HCT116 (cell line): Measurements from ENCODE around the gene LRRTM4. TPM values are rescaled to one million over a fixed set of nuclear protein-coding genes. Genes with fewer than 3 reads are reported as not detected.

Experiments used
- ATAC-seq: fragments of 200-7000 bp; cut with Tn5 transposase; 2 replicates; pipeline ENCODE4 v1.9.1; 2020; ENCODE audit warnings: mild to moderate bottlenecking, moderate library complexity
- BruUV-seq: library from RNA; stranded (reverse); fragments of 400-500 nt; replicated peaks from 2 replicates; lab custom pipeline; 2021; lab: Mats Ljungman, UMichigan
- CTCF ChIA-PET: fragments of 300-600 bp; sonication (Branson Sonifier 250); formaldehyde crosslinking; loops from one replicate; lab custom pipeline; 2021; ENCODE audit warnings: antibody characterized with exemption; lab: Charles Lee
- POLR2A ChIA-PET: fragments of 300-600, 350-600 bp; sonication (Branson Sonifier 250); formaldehyde crosslinking; loops from one replicate; lab custom pipeline; 2021; ENCODE audit warnings: antibody characterized with exemption; lab: Charles Lee
- RAD21 ChIA-PET, 2 experiments: fragments of 300-600 bp; sonication (Branson Sonifier 250); formaldehyde crosslinking; loops; one replicate each; lab custom pipeline; 2023; ENCODE audit warnings: low total read pairs in 2 of 2; ENCODE audit not compliant: uncharacterized antibody in 2 of 2, unreplicated experiment in 2 of 2, low non-redundant PET in 1 of 2; lab: Charles Lee
- DNase-seq: peaks from one replicate; pipeline ENCODE4 v3.0.0-alpha.2; 2010; ENCODE audit warnings: low read depth, low spot score
- H2AFZ ChIP-seq: fragments of 200-600 bp; shearing (Covaris generic), sonication (generic); 2 replicates; pipeline ENCODE4 v1.6.1; 2017; ENCODE audit warnings: low read depth, mixed run types, mixed read lengths, antibody characterized with exemption, low read length; ENCODE audit not compliant: poor library complexity, severe bottlenecking
- H3K27ac ChIP-seq: 2 replicates; pipeline ENCODE4 v1.5.1; 2012; ENCODE audit warnings: low read depth, low read length
- H3K27me3 ChIP-seq: fragments of 200-600 bp; sonication (generic); 2 replicates; pipeline ENCODE4 v1.6.1; 2016; ENCODE audit warnings: mixed run types, low read length, mixed read lengths; ENCODE audit not compliant: insufficient read depth
- H3K36me3 ChIP-seq, 2 experiments: fragments of 200-500 bp in 1 of 2; fragments of 200-600 bp in 1 of 2; sonication (Bioruptor generic) in 1 of 2; sonication (generic) in 1 of 2; 2 replicates each; pipeline versions ENCODE4 v1.5.1 to v1.6.1; 2014 to 2016; ENCODE audit warnings: low read length in 2 of 2, inconsistent platforms in 1 of 2, mixed read lengths in 1 of 2, mixed run types in 1 of 2; ENCODE audit not compliant: insufficient read depth in 2 of 2, control insufficient read depth in 1 of 2
- H3K4me1 ChIP-seq, 2 experiments: fragments of 200-600 bp in 1 of 2; sonication (generic) in 1 of 2; 2 replicates each; pipeline versions ENCODE4 v1.5.1 to v1.6.1; 2012 to 2017; ENCODE audit warnings: low read length in 2 of 2, inconsistent platforms in 1 of 2, mild to moderate bottlenecking in 1 of 2, mixed read lengths in 1 of 2, mixed run types in 1 of 2, moderate library complexity in 1 of 2; ENCODE audit not compliant: insufficient read depth in 2 of 2, control insufficient read depth in 1 of 2
- H3K4me2 ChIP-seq: fragments of 200-600 bp; sonication (generic); 2 replicates; pipeline ENCODE4 v1.6.1; 2017; ENCODE audit warnings: mixed run types, low read length, mixed read lengths
- H3K4me3 ChIP-seq, 2 experiments: fragments of 200-600 bp in 1 of 2; sonication (generic) in 1 of 2; replicated peaks in 1 of 2; 2 replicates each; pipeline ENCODE4 v1.5.1; 2011 to 2016; ENCODE audit warnings: low read length in 2 of 2, control low read depth in 1 of 2, low read depth in 1 of 2, mild to moderate bottlenecking in 1 of 2, mixed read lengths in 1 of 2, mixed run types in 1 of 2
- H3K79me2 ChIP-seq: fragments of 200-600 bp; sonication (generic); 2 replicates; pipeline ENCODE4 v1.6.1; 2017; ENCODE audit warnings: mild to moderate bottlenecking, mixed run types, low read length, moderate library complexity, mixed read lengths; ENCODE audit not compliant: insufficient read depth
- H3K9ac ChIP-seq: fragments of 200-600 bp; sonication (generic); 2 replicates; pipeline ENCODE4 v1.6.1; 2016; ENCODE audit warnings: low read length, mixed read lengths
- H3K9me2 ChIP-seq: fragments of 200-600 bp; sonication (generic), shearing (Covaris generic); 2 replicates; pipeline ENCODE4 v1.6.1; 2017; ENCODE audit warnings: mixed run types, mild to moderate bottlenecking, moderate library complexity; ENCODE audit not compliant: insufficient read depth
- H3K9me3 ChIP-seq, 2 experiments: fragments of 200-500 bp in 1 of 2; fragments of 200-600 bp in 1 of 2; sonication (Bioruptor generic) in 1 of 2; sonication (generic) in 1 of 2; 2 replicates each; pipeline ENCODE4 v1.6.1; 2014 to 2017; ENCODE audit warnings: low read length in 2 of 2, mixed read lengths in 2 of 2, inconsistent platforms in 1 of 2, low read depth in 1 of 2, mild to moderate bottlenecking in 1 of 2, mixed run types in 1 of 2, moderate library complexity in 1 of 2; ENCODE audit not compliant: control insufficient read depth in 1 of 2, insufficient read depth in 1 of 2
- H4K20me1 ChIP-seq: fragments of 200-600 bp; sonication (generic), shearing (Covaris generic); 2 replicates; pipeline ENCODE4 v1.6.1; 2017; ENCODE audit warnings: mixed run types, mild to moderate bottlenecking, moderate library complexity; ENCODE audit not compliant: insufficient read depth
- FOSL1 ChIP-seq: IDR thresholded peaks from 2 replicates; pipeline ENCODE4 v1.6.1; 2012; ENCODE audit warnings: low read depth
- JUND ChIP-seq: IDR thresholded peaks from 2 replicates; pipeline ENCODE4 v1.6.1; 2012
- POLR2AphosphoS5 ChIP-seq: IDR thresholded peaks from 2 replicates; pipeline ENCODE4 v1.6.1; 2011; ENCODE audit warnings: mild to moderate bottlenecking, low read depth, low read length, moderate library complexity
- RAD21 ChIP-seq: IDR thresholded peaks from 2 replicates; pipeline ENCODE4 v1.6.1; 2012; ENCODE audit warnings: low read depth, mild to moderate bottlenecking
- SIN3A ChIP-seq: IDR thresholded peaks from 2 replicates; pipeline ENCODE4 v1.6.1; 2012; ENCODE audit warnings: low read depth
- YY1 ChIP-seq: IDR thresholded peaks from 2 replicates; pipeline ENCODE4 v1.6.1; 2011; ENCODE audit warnings: low read length, low read depth, moderate library complexity, mild to moderate bottlenecking; ENCODE audit not compliant: insufficient replicate concordance; ENCODE audit errors: extremely low read depth
- intact Hi-C: fragments of 100-400 bp; cut with micrococcal nuclease; formaldehyde crosslinking; loops from 2 replicates; pipeline ENCODE4 v1.10.0; 2022
- total RNA-seq: library from RNA; stranded (reverse); gene quantifications from one replicate; pipeline ENCODE4 v1.2.1, GENCODE V29; 2021; ENCODE audit not compliant: unreplicated experiment
- TF ChIP-seq, protein P1 (sequence below), 3 experiments: fragments of 200-600 bp in 1 of 3; sonication (generic) in 1 of 3; IDR thresholded peaks in 2 of 3; conservative IDR thresholded peaks in 1 of 3; 2 replicates each; pipeline ENCODE4 v1.5.1; 2012 to 2017; ENCODE audit warnings: low read depth in 2 of 3, low read length in 2 of 3, antibody characterized with exemption in 1 of 3, borderline replicate concordance in 1 of 3, control low read depth in 1 of 3, mild to moderate bottlenecking in 1 of 3, mixed read lengths in 1 of 3, mixed run types in 1 of 3, moderate library complexity in 1 of 3; ENCODE audit not compliant: insufficient read depth in 1 of 3
- TF ChIP-seq, protein P2 (sequence below): IDR thresholded peaks from 2 replicates; pipeline ENCODE4 v1.6.1; 2012
- TF ChIP-seq, protein P3 (sequence below): IDR thresholded peaks from 2 replicates; pipeline ENCODE4 v1.6.1; 2012; ENCODE audit warnings: low read depth

Gene LRRTM4
- total RNA-seq, 1 experiment from 2014 or later: 0.25 TPM

DNA sequence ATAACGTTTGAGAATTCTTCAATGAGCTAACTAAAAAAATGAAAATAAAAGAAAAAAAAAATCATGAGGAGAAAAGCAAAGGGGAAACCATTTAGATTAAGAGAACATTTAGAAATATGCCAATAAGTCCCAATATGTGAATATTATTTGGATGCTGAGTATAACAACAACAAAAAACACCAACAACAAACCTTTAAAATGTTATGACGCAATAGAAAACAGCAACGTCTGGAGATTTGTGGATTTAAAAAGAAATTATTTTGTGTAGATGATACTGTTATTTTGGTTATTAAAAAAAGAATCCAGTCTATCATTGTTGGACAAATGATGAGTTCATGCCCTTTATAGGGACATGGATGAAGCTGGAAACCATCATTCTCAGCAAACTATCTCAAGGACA lies 417.2 kb downstream of the LRRTM4 start:
- no peak for ATAC-seq
- Histone ChIP-seq H3K79me2 (no peaks in the 10 kb centered on the region), H3K9me3 (peaks cover 3 to 12% of the 10 kb centered on the region in 2 experiments; a peak in 2 of 4 replicates), H3K9me2 (no peaks in the 10 kb centered on the region), H3K36me3 (no peaks in the 10 kb centered on the region), H3K27ac (no peak overlapping the region), H3K4me2 (no peak overlapping the region)
- no peak for DNase-seq
- BruUV-seq: no TSS peak
- intact Hi-C loops: no loop called here
- no peak for TF ChIP-seq JUND
- TF ChIP-seq, protein P1, sequence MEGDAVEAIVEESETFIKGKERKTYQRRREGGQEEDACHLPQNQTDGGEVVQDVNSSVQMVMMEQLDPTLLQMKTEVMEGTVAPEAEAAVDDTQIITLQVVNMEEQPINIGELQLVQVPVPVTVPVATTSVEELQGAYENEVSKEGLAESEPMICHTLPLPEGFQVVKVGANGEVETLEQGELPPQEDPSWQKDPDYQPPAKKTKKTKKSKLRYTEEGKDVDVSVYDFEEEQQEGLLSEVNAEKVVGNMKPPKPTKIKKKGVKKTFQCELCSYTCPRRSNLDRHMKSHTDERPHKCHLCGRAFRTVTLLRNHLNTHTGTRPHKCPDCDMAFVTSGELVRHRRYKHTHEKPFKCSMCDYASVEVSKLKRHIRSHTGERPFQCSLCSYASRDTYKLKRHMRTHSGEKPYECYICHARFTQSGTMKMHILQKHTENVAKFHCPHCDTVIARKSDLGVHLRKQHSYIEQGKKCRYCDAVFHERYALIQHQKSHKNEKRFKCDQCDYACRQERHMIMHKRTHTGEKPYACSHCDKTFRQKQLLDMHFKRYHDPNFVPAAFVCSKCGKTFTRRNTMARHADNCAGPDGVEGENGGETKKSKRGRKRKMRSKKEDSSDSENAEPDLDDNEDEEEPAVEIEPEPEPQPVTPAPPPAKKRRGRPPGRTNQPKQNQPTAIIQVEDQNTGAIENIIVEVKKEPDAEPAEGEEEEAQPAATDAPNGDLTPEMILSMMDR (IDR thresholded peaks at IDR 0.05 in 2 of 3, conservative IDR thresholded peaks at IDR 0.05 in 1 of 3; ENCODE audit: borderline replicate concordance in 1 of 3, insufficient read depth in 1 of 3, low read depth in 2 of 3, low read length in 2 of 3): no peak
- no peak for TF ChIP-seq SIN3A
- TF ChIP-seq RAD21: no peak
- TF ChIP-seq FOSL1: no peak
- TF ChIP-seq, protein P2, sequence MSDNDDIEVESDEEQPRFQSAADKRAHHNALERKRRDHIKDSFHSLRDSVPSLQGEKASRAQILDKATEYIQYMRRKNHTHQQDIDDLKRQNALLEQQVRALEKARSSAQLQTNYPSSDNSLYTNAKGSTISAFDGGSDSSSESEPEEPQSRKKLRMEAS: no peak
- no peak for TF ChIP-seq YY1
- TF ChIP-seq POLR2AphosphoS5: no peak
- TF ChIP-seq, all 23 proteins: peak for 0
- no peaks in the 10 kb centered on the region for H3K4me1 ChIP-seq
- H3K9ac ChIP-seq: no peak overlapping the region
- H3K27me3 ChIP-seq: no peaks in the 10 kb centered on the region
- H3K4me3 ChIP-seq: no peak overlapping the region
- POLR2A ChIA-PET: no interaction called here
- no peak overlapping the region for H2AFZ ChIP-seq
- RAD21 ChIA-PET: no interaction called here
- CTCF ChIA-PET: no interaction called here
- no peaks in the 10 kb centered on the region for H4K20me1 ChIP-seq

DNA sequence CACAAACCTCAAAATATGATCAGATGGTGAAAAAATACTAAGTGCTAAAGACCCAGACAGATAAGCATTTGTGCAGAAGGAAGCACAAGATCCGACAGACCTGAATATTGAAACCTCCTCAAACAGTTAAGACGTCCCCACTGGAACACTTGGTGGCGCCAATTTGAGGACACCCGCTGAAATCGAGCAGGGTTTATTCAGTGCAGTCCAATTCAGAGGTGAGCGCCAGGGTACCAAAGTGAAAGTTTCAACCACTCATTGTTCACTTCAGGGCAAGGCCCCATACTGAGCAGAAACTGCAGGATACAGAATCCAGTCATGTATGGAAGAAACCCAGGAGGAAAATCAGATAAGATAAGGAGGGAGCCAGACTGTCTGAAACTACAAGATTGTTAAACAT lies 417.6 kb downstream of the LRRTM4 start:
- H3K27me3 ChIP-seq: no peaks in the 10 kb centered on the region
- H3K9me3 ChIP-seq: peaks cover 3 to 12% of the 10 kb centered on the region in 2 experiments; a peak in 2 of 4 replicates
- ATAC-seq (no peak), DNase-seq (no peak)
- no peak overlapping the region for H3K4me2 ChIP-seq
- no peaks in the 10 kb centered on the region for H4K20me1 ChIP-seq
- POLR2A ChIA-PET: no interaction called here
- H3K4me3 ChIP-seq: no peak overlapping the region
- no TSS peak for BruUV-seq
- H3K27ac ChIP-seq: no peak overlapping the region
- TF ChIP-seq JUND: no peak
- TF ChIP-seq, protein P3, sequence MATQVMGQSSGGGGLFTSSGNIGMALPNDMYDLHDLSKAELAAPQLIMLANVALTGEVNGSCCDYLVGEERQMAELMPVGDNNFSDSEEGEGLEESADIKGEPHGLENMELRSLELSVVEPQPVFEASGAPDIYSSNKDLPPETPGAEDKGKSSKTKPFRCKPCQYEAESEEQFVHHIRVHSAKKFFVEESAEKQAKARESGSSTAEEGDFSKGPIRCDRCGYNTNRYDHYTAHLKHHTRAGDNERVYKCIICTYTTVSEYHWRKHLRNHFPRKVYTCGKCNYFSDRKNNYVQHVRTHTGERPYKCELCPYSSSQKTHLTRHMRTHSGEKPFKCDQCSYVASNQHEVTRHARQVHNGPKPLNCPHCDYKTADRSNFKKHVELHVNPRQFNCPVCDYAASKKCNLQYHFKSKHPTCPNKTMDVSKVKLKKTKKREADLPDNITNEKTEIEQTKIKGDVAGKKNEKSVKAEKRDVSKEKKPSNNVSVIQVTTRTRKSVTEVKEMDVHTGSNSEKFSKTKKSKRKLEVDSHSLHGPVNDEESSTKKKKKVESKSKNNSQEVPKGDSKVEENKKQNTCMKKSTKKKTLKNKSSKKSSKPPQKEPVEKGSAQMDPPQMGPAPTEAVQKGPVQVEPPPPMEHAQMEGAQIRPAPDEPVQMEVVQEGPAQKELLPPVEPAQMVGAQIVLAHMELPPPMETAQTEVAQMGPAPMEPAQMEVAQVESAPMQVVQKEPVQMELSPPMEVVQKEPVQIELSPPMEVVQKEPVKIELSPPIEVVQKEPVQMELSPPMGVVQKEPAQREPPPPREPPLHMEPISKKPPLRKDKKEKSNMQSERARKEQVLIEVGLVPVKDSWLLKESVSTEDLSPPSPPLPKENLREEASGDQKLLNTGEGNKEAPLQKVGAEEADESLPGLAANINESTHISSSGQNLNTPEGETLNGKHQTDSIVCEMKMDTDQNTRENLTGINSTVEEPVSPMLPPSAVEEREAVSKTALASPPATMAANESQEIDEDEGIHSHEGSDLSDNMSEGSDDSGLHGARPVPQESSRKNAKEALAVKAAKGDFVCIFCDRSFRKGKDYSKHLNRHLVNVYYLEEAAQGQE: no peak
- no peaks in the 10 kb centered on the region for H3K9me2 ChIP-seq
- H3K9ac ChIP-seq: no peak overlapping the region
- no peaks in the 10 kb centered on the region for H3K79me2 ChIP-seq
- no peaks in the 10 kb centered on the region for H3K36me3 ChIP-seq
- intact Hi-C loops: no loop called here
- no peak overlapping the region for H2AFZ ChIP-seq
- no peaks in the 10 kb centered on the region for H3K4me1 ChIP-seq
- CTCF ChIA-PET: no interaction called here
- RAD21 ChIA-PET: no interaction called here
